NCI-H2227 (cell line): ENCODE measurements around the gene FBXL14.
"Not testable (repeated sequence)": the region's sequence is repeated elsewhere in the genome, so short reads cannot be mapped to it uniquely, and the experiment has no call there.

Source experiments
- DNase-seq: peaks from one replicate; lab custom pipeline; 2025; ENCODE audit not compliant: unreplicated experiment; lab: John Stamatoyannopoulos, UW

Gene FBXL14

GRCh38 chr12:1574865-1575259, 19.5 kb downstream of the FBXL14 start:
- no peak for DNase-seq

GRCh38 chr12:1573960-1574864, 20.2 kb downstream of the FBXL14 start:
- DNase-seq, result no peak

- no peak for DNase-seq
Measured at GRCh38 chr12:1572731-1573130, 21.6 kb downstream of the FBXL14 start.

- DNase-seq, result no peak
Measured at GRCh38 chr12:1567852-1568251, 26.5 kb downstream of the FBXL14 start.

GRCh38 chr12:1566449-1567135, 27.8 kb downstream of the FBXL14 start:
- no peak for DNase-seq

GRCh38 chr12:1565172-1565571, 29.2 kb downstream of the FBXL14 start:
- no peak for DNase-seq

- DNase-seq, result no peak
Measured at GRCh38 chr12:1564067-1564466, 30.3 kb downstream of the FBXL14 start.

- no peak for DNase-seq
Measured at GRCh38 chr12:1562813-1563407, 31.5 kb downstream of the FBXL14 start.

- no peak for DNase-seq
Measured at GRCh38 chr12:1560704-1561103, 33.7 kb downstream of the FBXL14 start.

- no peak for DNase-seq
Measured at GRCh38 chr12:1559676-1560091, 34.7 kb downstream of the FBXL14 start.

GRCh38 chr12:1558108-1558507, 36.3 kb downstream of the FBXL14 start:
- not testable (repeated sequence) for DNase-seq

- DNase-seq, result no peak
Measured at GRCh38 chr12:1553987-1554982, 40.1 kb downstream of the FBXL14 start.

- DNase-seq, result no peak
Measured at GRCh38 chr12:1553536-1553935, 40.8 kb downstream of the FBXL14 start.

- DNase-seq, result no peak
Measured at GRCh38 chr12:1552911-1553491, 41.4 kb downstream of the FBXL14 start.

- no peak for DNase-seq
Measured at GRCh38 chr12:1552171-1552570, 42.2 kb downstream of the FBXL14 start.

GRCh38 chr12:1551496-1551895, 42.9 kb downstream of the FBXL14 start:
- DNase-seq, result no peak

- DNase-seq, result no peak
Measured at GRCh38 chr12:1546931-1547640, 47.3 kb downstream of the FBXL14 start.

GRCh38 chr12:1544996-1545700, 49.2 kb downstream of the FBXL14 start:
- no peak for DNase-seq

- no peak for DNase-seq
Measured at GRCh38 chr12:1542599-1542998, 51.8 kb downstream of the FBXL14 start.
